ENCODE measurements around the gene ABCC8.

Gene ABCC8

GRCh38 chr11:17471501-17471900, 5.1 kb downstream of the ABCC8 start:
- DNase-seq (ENCODE audit: low read depth) = no peak

- DNase-seq (ENCODE audit: low read depth) = no peak
Observed at GRCh38 chr11:17469998-17470397, 6.6 kb downstream of the ABCC8 start.

- DNase-seq (ENCODE audit: low read depth) = no peak
Observed at GRCh38 chr11:17468122-17468521, 8.5 kb downstream of the ABCC8 start.

GRCh38 chr11:17463546-17464174, 13.0 kb downstream of the ABCC8 start:
- DNase-seq (ENCODE audit: low read depth) = no peak

GRCh38 chr11:17462940-17463339, 13.7 kb downstream of the ABCC8 start:
- no peak for DNase-seq (ENCODE audit: low read depth)

GRCh38 chr11:17460406-17460805, 16.2 kb downstream of the ABCC8 start:
- DNase-seq (ENCODE audit: low read depth) = no peak

GRCh38 chr11:17459236-17459896, 17.3 kb downstream of the ABCC8 start:
- DNase-seq (ENCODE audit: low read depth) = no peak

- DNase-seq (ENCODE audit: low read depth) = no peak
Observed at GRCh38 chr11:17458268-17458667, 18.4 kb downstream of the ABCC8 start.

- DNase-seq (ENCODE audit: low read depth) = no peak
Observed at GRCh38 chr11:17457396-17458173, 19.1 kb downstream of the ABCC8 start.

GRCh38 chr11:17452668-17453067, 24.0 kb downstream of the ABCC8 start:
- no peak for DNase-seq (ENCODE audit: low read depth)

GRCh38 chr11:17449158-17449557, 27.5 kb downstream of the ABCC8 start:
- DNase-seq (ENCODE audit: low read depth) = no peak

- no peak for DNase-seq (ENCODE audit: low read depth)
Observed at GRCh38 chr11:17446482-17446881, 30.2 kb downstream of the ABCC8 start.

- DNase-seq (ENCODE audit: low read depth) = no peak
Observed at GRCh38 chr11:17445240-17445795, 31.3 kb downstream of the ABCC8 start.

- no peak for DNase-seq (ENCODE audit: low read depth)
Observed at GRCh38 chr11:17443926-17444690, 32.5 kb downstream of the ABCC8 start.

- DNase-seq (ENCODE audit: low read depth) = no peak
Observed at GRCh38 chr11:17443423-17443822, 33.2 kb downstream of the ABCC8 start.

GRCh38 chr11:17443000-17443399, 33.6 kb downstream of the ABCC8 start:
- no peak for DNase-seq (ENCODE audit: low read depth)

- no peak for DNase-seq (ENCODE audit: low read depth)
Observed at GRCh38 chr11:17439316-17439782, 37.3 kb downstream of the ABCC8 start.

- DNase-seq (ENCODE audit: low read depth) = no peak
Observed at GRCh38 chr11:17437366-17437765, 39.3 kb downstream of the ABCC8 start.

- DNase-seq (ENCODE audit: low read depth) = no peak
Observed at GRCh38 chr11:17434108-17434507, 42.5 kb downstream of the ABCC8 start.

GRCh38 chr11:17432002-17432401, 44.6 kb downstream of the ABCC8 start:
- DNase-seq (ENCODE audit: low read depth) = no peak

- no peak for DNase-seq (ENCODE audit: low read depth)
Observed at GRCh38 chr11:17431139-17431538, 45.5 kb downstream of the ABCC8 start.

- no peak for DNase-seq (ENCODE audit: low read depth)
Observed at GRCh38 chr11:17430616-17431015, 46.0 kb downstream of the ABCC8 start.
